H9 (cell line): ENCODE measurements around the gene ERRFI1. TPM values are rescaled to one million over a fixed set of nuclear protein-coding genes. Genes with fewer than 3 reads are reported as not detected.

Experiments
- DNase-seq: peaks from one replicate; pipeline ENCODE4 v3.0.0-alpha.2; 2017
- H2AFZ ChIP-seq: one replicate; pipeline ENCODE4 v1.6.1; 2013; ENCODE audit warnings: mild to moderate bottlenecking, low read length, control low read depth, moderate library complexity
- H2AK5ac ChIP-seq: 2 replicates; pipeline ENCODE4 v1.6.1; 2013; ENCODE audit warnings: low read length, control low read depth, mixed read lengths; ENCODE audit not compliant: insufficient read length
- H2BK120ac ChIP-seq: one replicate; pipeline ENCODE4 v1.6.1; 2013; ENCODE audit warnings: low read depth, mild to moderate bottlenecking, low read length, control low read depth, inconsistent platforms; ENCODE audit not compliant: poor library complexity, severe bottlenecking
- H2BK12ac ChIP-seq: 2 replicates; pipeline ENCODE4 v1.6.1; 2013; ENCODE audit warnings: low read length, control low read depth, mixed read lengths, low read depth; ENCODE audit not compliant: insufficient read length
- H2BK15ac ChIP-seq: 2 replicates; pipeline ENCODE4 v1.6.1; 2013; ENCODE audit warnings: low read depth, low read length, control low read depth
- H2BK20ac ChIP-seq: one replicate; pipeline ENCODE4 v1.6.1; 2013; ENCODE audit warnings: low read depth, mild to moderate bottlenecking, low read length, control low read depth, inconsistent platforms; ENCODE audit not compliant: poor library complexity, severe bottlenecking
- H2BK5ac ChIP-seq: 2 replicates; pipeline ENCODE4 v1.6.1; 2013; ENCODE audit warnings: low read length, control low read depth, mixed read lengths; ENCODE audit not compliant: insufficient read length
- H3K14ac ChIP-seq: 2 replicates; pipeline ENCODE4 v1.6.1; 2013; ENCODE audit warnings: low read length, control low read depth; ENCODE audit not compliant: insufficient read depth
- H3K18ac ChIP-seq: 2 replicates; pipeline ENCODE4 v1.6.1; 2013; ENCODE audit warnings: low read depth, mild to moderate bottlenecking, mixed read lengths, low read length, control low read depth; ENCODE audit not compliant: insufficient read length
- H3K23ac ChIP-seq: 2 replicates; pipeline ENCODE4 v1.6.1; 2013; ENCODE audit warnings: low read length, control low read depth, mixed read lengths, low read depth; ENCODE audit not compliant: insufficient read length
- H3K23me2 ChIP-seq: 2 replicates; pipeline ENCODE4 v1.6.1; 2013; ENCODE audit warnings: low read depth, mild to moderate bottlenecking, mixed read lengths, low read length, control low read depth; ENCODE audit not compliant: insufficient read length, poor library complexity, severe bottlenecking
- H3K27ac ChIP-seq: 2 replicates; pipeline ENCODE4 v1.5.1; 2013; ENCODE audit warnings: low read length, control low read depth, mixed read lengths, low read depth; ENCODE audit not compliant: insufficient read length
- H3K27me3 ChIP-seq: 2 replicates; pipeline ENCODE4 v1.6.1; 2013; ENCODE audit warnings: low read length, control low read depth, inconsistent platforms; ENCODE audit not compliant: insufficient read depth
- H3K4ac ChIP-seq: 2 replicates; pipeline ENCODE4 v1.6.1; 2013; ENCODE audit warnings: low read depth, mild to moderate bottlenecking, control low read depth, inconsistent platforms, low read length, moderate library complexity
- H3K4me1 ChIP-seq: 2 replicates; pipeline ENCODE4 v1.6.1; 2013; ENCODE audit warnings: low read length, control low read depth, inconsistent platforms; ENCODE audit not compliant: insufficient read depth
- H3K4me2 ChIP-seq: 2 replicates; pipeline ENCODE4 v1.6.1; 2013; ENCODE audit warnings: low read length, control low read depth, mixed read lengths; ENCODE audit not compliant: insufficient read length, insufficient read depth
- H3K56ac ChIP-seq: 2 replicates; pipeline ENCODE4 v1.6.1; 2013; ENCODE audit warnings: low read depth, mild to moderate bottlenecking, mixed read lengths, low read length, control low read depth; ENCODE audit not compliant: insufficient read length
- H3K79me1 ChIP-seq: 2 replicates; pipeline ENCODE4 v1.6.1; 2013; ENCODE audit warnings: low read depth, mild to moderate bottlenecking, moderate library complexity, low read length, control low read depth, inconsistent platforms; ENCODE audit not compliant: insufficient read depth, poor library complexity, severe bottlenecking
- H3K79me2 ChIP-seq: 2 replicates; pipeline ENCODE4 v1.6.1; 2013; ENCODE audit warnings: low read length, control low read depth, inconsistent platforms; ENCODE audit not compliant: insufficient read depth
- H3K9ac ChIP-seq: 2 replicates; pipeline ENCODE4 v1.6.1; 2013; ENCODE audit warnings: low read length, control low read depth, mixed read lengths; ENCODE audit not compliant: insufficient read length; ENCODE audit errors: extremely low read depth
- H3K9me3 ChIP-seq: one replicate; pipeline ENCODE4 v1.6.1; 2013; ENCODE audit warnings: low read depth, low read length, inconsistent platforms; ENCODE audit not compliant: control insufficient read depth
- H3T11ph ChIP-seq: one replicate; pipeline ENCODE4 v1.6.1; 2013; ENCODE audit warnings: mild to moderate bottlenecking, low read length, control low read depth, inconsistent platforms
- H4K20me1 ChIP-seq: one replicate; pipeline ENCODE4 v1.6.1; 2013; ENCODE audit not compliant: control insufficient read depth, insufficient read length, insufficient read depth
- H4K5ac ChIP-seq: 2 replicates; pipeline ENCODE4 v1.6.1; 2013; ENCODE audit warnings: low read depth, mild to moderate bottlenecking, mixed read lengths, low read length, control low read depth; ENCODE audit not compliant: insufficient read length
- H4K8ac ChIP-seq: replicated peaks from 2 replicates; pipeline ENCODE4 v1.6.1; 2013; ENCODE audit warnings: low read length, control low read depth, mixed read lengths, low read depth; ENCODE audit not compliant: insufficient read length
- H4K91ac ChIP-seq: 2 replicates; pipeline ENCODE4 v1.6.1; 2013; ENCODE audit warnings: low read depth, mild to moderate bottlenecking, moderate library complexity, mixed read lengths, low read length, control low read depth; ENCODE audit not compliant: insufficient read length
- H3K27ac Mint-ChIP-seq, 3 experiments: 2 replicates in 2 of 3; 3 replicates in 1 of 3; pipeline ENCODE4 v1.8.0; 2020 to 2021; ENCODE audit warnings: mixed read lengths in 3 of 3, mild to moderate bottlenecking in 1 of 3, moderate library complexity in 1 of 3
- H3K27me3 Mint-ChIP-seq: 2 replicates; pipeline ENCODE4 v1.8.0; 2021; ENCODE audit warnings: low read depth, mild to moderate bottlenecking, moderate library complexity, mixed read lengths
- H3K36me3 Mint-ChIP-seq, 3 experiments: 2 replicates in 2 of 3; 3 replicates in 1 of 3; pipeline ENCODE4 v1.8.0; 2020 to 2021; ENCODE audit warnings: low read depth in 3 of 3, mixed read lengths in 3 of 3; ENCODE audit not compliant: insufficient read depth in 1 of 3
- H3K4me1 Mint-ChIP-seq, 2 experiments: 2 replicates each; pipeline ENCODE4 v1.8.0; 2020; ENCODE audit warnings: mixed read lengths in 2 of 2
- H3K4me3 Mint-ChIP-seq, 2 experiments: 2 replicates in 1 of 2; 3 replicates in 1 of 2; pipeline ENCODE4 v1.8.0; 2020 to 2021; ENCODE audit warnings: mild to moderate bottlenecking in 2 of 2, mixed read lengths in 2 of 2, moderate library complexity in 1 of 2
- H3K9me3 Mint-ChIP-seq, 2 experiments: 2 replicates in 1 of 2; 3 replicates in 1 of 2; pipeline ENCODE4 v1.8.0; 2020; ENCODE audit warnings: mild to moderate bottlenecking in 2 of 2, mixed read lengths in 2 of 2, moderate library complexity in 1 of 2
- WGBS: extraction: QIAGEN DNeasy Blood & Tissue Kit; methylation state at CpG from one replicate; pipeline ENCODE4 v1.1.7; 2013; ENCODE audit warnings: missing lambda C conversion rate, low lambda C conversion rate, mixed read lengths; ENCODE audit not compliant: insufficient read length; ENCODE audit errors: extremely low coverage; 5-methylcytosine and 5-hydroxymethylcytosine counted together
- total RNA-seq: library from RNA; stranded (reverse); gene quantifications from 2 replicates; pipeline ENCODE4 v1.2.1, GENCODE V29; 2021
- TF ChIP-seq, protein P1 (sequence below): fragments of 200-600 bp; sonication (generic); conservative IDR thresholded peaks from 3 replicates; pipeline ENCODE4 v1.8.0; 2021; ENCODE audit warnings: antibody characterized with exemption, mild to moderate bottlenecking

ERRFI1 gene
- total RNA-seq, 1 experiment from 2014 or later = 20.8 TPM

DNA sequence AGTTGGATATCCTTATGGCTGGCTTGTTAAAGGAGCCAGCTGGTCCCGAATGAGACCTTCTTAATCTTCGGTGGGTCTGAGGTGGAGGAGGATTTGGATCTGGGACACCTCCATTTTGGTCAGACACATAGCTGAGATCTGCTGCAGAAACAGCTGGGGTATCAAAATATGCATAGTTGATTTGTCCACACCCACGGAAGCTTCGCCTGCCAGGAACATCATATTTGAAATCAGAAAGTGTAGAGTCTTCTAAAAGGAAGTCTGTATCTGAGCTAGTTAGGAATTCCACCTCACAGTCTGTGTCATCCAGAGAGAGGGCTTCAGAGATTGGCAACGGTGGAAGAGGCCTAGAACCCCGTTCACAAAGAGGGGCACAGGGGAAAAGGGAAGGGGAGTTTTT is 12.3 kb downstream of the ERRFI1 start:
- Histone ChIP-seq H2BK5ac (no peak overlapping the region), H3T11ph (no peak overlapping the region), H3K4me1 (peaks cover 5% of the 10 kb centered on the region; the same call in 1 of the 2 replicates), H3K23ac (no peak overlapping the region), H4K91ac (no peak overlapping the region), H3K4ac (no peak overlapping the region), H3K14ac (no peak overlapping the region), H2BK20ac (no peak overlapping the region), H3K27ac (no peak overlapping the region), H3K79me2 (peaks cover 21% of the 10 kb centered on the region; the same call in 1 of the 2 replicates), H3K27me3 (no peaks in the 10 kb centered on the region), H2BK120ac (no peak overlapping the region), H3K23me2 (no peaks in the 10 kb centered on the region), H4K5ac (no peak overlapping the region), H3K79me1 (peaks cover 10% of the 10 kb centered on the region), H3K4me2 (no peak overlapping the region), H3K9ac (no peak overlapping the region), H4K20me1 (no peaks in the 10 kb centered on the region), H3K56ac (no peak overlapping the region), H3K18ac (no peak overlapping the region), H2AK5ac (no peak overlapping the region), H2BK12ac (no peak overlapping the region), H2AFZ (no peak overlapping the region), H2BK15ac (no peak overlapping the region), H3K9me3 (no peaks in the 10 kb centered on the region), H4K8ac (no peak overlapping the region)
- Mint-ChIP-seq H3K9me3 (no peaks in the 10 kb centered on the region), H3K27ac (peak overlapping the region in 1 of 3 experiments; percentile 22; a peak in 2 of 7 replicates), H3K27me3 (no peaks in the 10 kb centered on the region), H3K4me3 (no peak overlapping the region), H3K4me1 (peaks cover 35 to 39% of the 10 kb centered on the region in 2 experiments), H3K36me3 (peaks cover 28 to 45% (median 29%) of the 10 kb centered on the region in 3 experiments)
- DNase-seq = no peak
- TF ChIP-seq, protein P1, sequence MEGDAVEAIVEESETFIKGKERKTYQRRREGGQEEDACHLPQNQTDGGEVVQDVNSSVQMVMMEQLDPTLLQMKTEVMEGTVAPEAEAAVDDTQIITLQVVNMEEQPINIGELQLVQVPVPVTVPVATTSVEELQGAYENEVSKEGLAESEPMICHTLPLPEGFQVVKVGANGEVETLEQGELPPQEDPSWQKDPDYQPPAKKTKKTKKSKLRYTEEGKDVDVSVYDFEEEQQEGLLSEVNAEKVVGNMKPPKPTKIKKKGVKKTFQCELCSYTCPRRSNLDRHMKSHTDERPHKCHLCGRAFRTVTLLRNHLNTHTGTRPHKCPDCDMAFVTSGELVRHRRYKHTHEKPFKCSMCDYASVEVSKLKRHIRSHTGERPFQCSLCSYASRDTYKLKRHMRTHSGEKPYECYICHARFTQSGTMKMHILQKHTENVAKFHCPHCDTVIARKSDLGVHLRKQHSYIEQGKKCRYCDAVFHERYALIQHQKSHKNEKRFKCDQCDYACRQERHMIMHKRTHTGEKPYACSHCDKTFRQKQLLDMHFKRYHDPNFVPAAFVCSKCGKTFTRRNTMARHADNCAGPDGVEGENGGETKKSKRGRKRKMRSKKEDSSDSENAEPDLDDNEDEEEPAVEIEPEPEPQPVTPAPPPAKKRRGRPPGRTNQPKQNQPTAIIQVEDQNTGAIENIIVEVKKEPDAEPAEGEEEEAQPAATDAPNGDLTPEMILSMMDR = no peak
- no CpG with 5 or more reads among the region's 6 CpGs for WGBS
